Gastrocnemius medialis (tissue), 4 donors: ENCODE measurements around the gene PLBD2.

Experiments
- POLR2A ChIP-seq, 2 donors: fragments of 450-650 bp; IDR thresholded peaks; one replicate each; pipeline ENCODE4 v1.6.1; 2017; ENCODE audit warnings: antibody characterized with exemption in 2 of 2, mild to moderate bottlenecking in 2 of 2, moderate library complexity in 2 of 2
- TF ChIP-seq, protein P1 (sequence below), 5 experiments: fragments of 450-650 bp in 3 of 5; fragments of 200-600 bp in 2 of 5; sonication (generic) in 2 of 5; IDR thresholded peaks in 4 of 5; conservative IDR thresholded peaks in 1 of 5; 1 replicate in 4 of 5; 2 replicates in 1 of 5; pipeline ENCODE4 v1.5.1; 2016 to 2019; ENCODE audit warnings: antibody characterized with exemption in 5 of 5, mild to moderate bottlenecking in 3 of 5, moderate library complexity in 3 of 5

- no peak for TF ChIP-seq POLR2A (IDR thresholded peaks at IDR 0.05)
- TF ChIP-seq, protein P1, sequence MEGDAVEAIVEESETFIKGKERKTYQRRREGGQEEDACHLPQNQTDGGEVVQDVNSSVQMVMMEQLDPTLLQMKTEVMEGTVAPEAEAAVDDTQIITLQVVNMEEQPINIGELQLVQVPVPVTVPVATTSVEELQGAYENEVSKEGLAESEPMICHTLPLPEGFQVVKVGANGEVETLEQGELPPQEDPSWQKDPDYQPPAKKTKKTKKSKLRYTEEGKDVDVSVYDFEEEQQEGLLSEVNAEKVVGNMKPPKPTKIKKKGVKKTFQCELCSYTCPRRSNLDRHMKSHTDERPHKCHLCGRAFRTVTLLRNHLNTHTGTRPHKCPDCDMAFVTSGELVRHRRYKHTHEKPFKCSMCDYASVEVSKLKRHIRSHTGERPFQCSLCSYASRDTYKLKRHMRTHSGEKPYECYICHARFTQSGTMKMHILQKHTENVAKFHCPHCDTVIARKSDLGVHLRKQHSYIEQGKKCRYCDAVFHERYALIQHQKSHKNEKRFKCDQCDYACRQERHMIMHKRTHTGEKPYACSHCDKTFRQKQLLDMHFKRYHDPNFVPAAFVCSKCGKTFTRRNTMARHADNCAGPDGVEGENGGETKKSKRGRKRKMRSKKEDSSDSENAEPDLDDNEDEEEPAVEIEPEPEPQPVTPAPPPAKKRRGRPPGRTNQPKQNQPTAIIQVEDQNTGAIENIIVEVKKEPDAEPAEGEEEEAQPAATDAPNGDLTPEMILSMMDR (IDR thresholded peaks at IDR 0.05 in 4 of 5, conservative IDR thresholded peaks at IDR 0.05 in 1 of 5): no peak
Measured at GRCh38 chr12:113405694-113406093, 47.3 kb downstream of the PLBD2 start.
